HG02970 (cell line): ENCODE results near the gene GAN.
"Not testable (repeated sequence)": the region's sequence is repeated elsewhere in the genome, so short reads cannot be mapped to it uniquely, and the experiment has no call there.

Experiments
- ATAC-seq: cut with Tn5 transposase; IDR thresholded peaks from one replicate; pipeline ENCODE4 v1.9.1; 2021; ENCODE audit warnings: mild to moderate bottlenecking, moderate library complexity, moderate number of reproducible peaks; ENCODE audit not compliant: unreplicated experiment, low FRiP score

Gene GAN

DNA sequence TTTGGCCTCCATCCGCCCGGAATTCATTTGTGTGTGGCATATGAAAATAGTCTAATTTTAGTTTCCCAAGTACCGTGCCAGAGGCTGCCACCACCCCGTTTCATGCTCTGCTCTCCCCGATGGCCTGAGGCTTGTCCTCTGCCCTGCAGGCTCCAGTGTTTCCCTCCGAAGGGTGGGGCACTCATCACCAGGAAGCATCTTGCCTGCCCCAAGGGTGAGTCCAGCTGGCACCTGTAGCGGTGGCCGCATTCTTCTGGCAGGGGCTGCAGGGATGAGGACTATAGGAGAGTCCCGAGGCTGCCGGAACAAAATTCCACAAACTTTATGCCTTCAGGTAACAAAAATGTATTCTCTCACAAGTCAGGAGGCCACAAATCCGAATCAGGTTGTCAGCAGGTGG, 106.8 kb downstream of the GAN start:
- no peak for ATAC-seq

DNA sequence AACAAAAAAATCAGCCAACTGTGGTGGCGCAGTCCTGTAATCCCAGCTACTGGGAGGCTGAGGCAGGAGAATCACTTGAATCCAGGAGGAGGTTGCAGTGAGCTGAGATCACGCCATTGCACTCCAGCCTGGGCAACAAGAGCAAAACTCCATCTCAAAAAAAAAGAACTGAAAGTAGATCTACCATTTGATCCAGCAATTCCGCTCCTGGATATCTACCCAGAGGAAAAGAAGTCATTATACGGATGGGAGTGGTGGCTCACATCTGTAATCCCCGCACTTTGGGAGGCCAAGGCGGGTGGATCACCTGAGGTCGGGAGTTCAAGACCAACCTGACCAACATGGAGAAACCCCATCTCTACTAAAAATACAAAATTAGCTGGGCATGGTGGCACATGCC, 107.4 kb downstream of the GAN start:
- not testable (repeated sequence) for ATAC-seq

DNA sequence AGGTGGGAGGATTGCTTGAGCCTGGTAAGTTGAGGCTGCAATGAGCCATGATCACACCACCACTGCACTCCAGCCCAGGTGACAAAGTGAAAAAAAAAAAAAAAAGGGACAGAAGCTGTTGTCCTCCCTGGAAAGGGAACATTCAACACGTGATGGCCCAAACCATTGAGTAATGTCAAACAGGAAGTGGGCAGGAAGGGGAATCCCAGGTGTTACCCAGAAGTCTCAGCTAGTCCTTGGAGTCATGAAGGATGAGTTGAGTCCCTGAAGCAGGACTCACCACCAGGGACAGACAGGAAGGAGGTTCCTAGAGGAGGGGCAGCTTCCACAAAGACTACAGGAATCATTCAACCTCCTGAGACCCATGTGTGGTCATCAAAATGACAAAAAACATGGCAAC, 110.0 kb downstream of the GAN start:
- ATAC-seq = no peak

DNA sequence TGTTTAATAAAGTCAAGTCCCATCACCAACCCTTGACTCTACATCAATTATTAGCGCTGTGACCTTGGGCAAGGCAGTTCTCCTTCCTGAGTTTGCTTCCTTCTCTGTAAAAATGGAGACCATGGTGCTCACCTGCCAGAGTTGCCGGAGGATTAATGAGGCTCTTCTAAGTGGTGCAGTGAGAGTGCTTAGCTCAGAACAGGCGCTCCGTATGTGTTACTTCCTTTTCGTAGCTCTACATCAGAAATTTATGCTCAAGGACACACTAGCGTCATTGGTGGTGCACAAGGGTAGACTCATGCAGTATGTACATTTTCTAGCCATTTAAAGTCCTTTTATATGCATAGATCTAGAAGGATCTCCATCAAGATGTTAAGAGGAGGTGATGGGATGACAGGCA, 112.5 kb downstream of the GAN start:
- ATAC-seq = no peak

DNA sequence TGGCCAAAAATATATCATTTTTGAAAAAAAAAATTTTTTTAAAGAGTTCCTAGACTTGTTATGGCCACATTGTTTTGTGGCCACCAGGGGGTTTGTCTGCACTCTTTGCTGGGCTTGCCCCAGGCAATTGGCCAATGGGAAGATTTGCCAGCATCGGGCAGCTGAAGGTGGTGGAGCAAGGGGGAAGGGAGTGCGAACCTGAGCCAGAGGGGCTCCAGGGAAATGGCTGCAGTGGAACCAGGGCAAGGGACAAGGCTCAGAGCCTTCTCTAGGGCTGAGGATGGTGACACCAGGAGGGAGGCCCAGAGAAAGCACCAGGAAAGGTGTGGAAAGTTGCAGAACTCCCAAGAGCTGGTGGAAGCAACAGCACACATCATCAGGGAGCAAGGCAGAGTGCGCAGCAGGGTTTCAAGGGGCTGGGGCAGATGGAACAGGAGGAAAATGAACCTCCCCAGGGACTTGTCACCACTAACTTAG, 114.3 kb downstream of the GAN start:
- no peak for ATAC-seq

DNA sequence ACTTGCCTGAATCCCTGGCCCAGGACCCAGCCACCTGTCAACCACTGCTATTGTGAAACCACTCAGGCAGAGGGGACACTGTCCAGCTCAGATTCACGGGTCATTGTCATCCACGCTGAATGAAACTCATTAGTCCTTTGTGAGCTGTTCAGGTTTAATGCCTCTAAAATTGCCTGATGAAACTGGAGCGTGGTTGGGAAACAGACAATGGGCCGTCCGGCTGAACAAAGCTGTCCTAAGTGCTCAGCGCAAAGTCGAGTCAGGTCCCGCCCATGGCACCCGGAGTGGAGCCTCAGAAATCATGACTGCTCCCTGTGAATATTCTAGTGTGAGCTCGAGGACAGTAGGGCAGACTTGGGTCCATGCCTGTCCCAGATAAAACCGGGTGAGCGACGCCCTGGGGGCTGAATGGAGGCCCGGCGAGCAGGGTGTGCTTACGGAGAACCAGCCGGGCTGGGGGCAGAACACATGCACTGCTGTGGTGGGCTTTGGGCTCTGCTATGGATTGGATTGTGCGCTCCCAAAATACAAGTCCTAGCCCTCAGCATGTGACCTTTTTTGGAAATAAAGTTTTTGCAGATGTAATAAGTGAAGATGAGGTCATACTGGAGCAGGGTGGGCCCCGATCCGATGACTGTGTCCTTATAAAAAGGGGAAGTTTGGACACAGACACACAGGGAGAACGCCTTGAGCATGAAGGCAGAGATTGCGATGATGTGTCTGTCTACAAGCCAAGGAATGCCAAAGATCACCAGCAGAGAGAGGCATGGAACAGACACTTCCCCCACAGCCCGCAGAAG, 117.0 kb downstream of the GAN start:
- ATAC-seq = no peak

DNA sequence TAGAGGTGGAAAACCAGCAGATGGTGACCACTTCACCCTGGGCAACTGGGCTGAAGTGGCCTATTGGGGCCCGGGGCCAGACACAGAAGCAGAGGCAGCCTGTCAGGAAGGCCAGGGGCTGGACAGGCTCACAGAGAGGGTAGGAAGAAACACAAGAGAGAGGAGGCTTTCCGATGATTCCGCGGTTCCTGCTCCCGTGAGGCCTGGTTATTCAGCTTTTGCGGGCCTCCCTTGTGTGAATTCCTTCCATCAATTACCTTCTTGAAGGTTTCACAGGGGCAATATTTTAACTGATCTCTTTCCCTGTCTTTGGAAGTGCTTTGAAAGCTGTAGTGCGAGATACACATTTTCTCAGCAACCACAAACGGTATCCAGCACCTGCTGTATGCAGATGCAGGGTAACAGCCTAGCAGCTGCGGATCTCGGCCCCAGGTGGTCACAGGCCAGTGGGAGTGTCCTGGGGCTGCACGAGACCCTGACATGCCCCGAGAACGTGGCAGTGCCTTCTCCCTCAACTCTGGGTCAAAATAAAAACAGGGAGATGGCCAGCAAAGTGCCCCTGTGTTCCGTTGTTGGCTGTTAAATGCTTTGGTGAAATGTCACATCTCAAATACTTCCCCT, 118.3 kb downstream of the GAN start:
- no peak for ATAC-seq

DNA sequence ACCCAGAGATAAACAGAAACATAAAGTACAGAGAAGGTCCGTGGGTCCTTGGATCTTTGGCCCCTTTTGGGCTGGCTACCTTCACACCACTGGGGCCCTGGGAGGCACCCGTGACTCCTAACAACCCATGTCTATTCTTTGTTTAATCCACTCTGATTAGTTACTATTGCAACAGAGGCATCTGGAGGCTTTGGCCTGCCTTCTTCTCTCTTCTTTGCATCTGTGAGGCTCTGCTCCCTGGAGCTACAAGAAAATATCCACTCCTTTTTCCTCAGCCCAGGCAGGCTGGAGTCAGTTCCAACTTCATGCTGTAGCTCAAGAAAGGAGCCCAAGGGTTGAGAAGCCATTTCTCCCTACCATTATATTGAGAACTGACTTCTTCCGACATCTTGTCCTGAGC, 120.3 kb downstream of the GAN start:
- no peak for ATAC-seq

DNA sequence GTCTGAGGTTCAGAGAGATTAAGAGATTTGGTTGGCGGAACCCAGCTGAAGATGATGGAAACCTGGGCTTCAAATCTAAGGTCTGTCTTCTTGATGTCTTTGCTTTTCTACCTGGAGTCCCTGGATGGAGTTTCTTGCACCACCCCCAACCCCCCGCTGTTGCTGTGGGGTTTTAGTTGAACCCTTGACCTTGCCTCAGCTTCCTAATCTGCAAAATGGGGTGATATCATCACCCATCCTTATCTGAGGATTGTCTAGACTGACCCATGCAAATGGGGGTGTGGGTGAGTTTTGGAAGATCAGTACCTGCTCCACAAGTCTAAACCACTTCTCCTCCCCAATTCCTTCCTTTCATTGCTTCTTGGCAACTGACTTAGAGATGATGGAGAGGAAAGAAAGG, 120.8 kb downstream of the GAN start:
- ATAC-seq = no peak

DNA sequence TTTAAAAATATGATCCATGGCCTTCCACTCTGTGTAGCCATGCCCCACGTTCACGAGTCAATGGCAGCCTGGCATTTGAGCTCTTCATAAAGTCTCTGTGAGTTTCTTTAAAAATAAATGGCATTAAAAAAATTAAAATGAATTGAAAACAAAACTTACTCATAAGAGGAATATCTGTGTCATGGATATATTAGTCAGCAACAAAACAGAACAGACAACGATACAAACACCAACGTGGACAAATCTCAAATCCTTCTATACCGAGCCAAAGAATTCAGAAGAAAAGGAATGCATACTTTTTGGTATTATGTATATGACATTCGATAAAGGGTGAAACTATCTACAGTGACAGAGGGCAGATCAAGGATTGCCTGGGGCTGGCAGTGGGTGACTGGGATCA, 121.6 kb downstream of the GAN start:
- no peak for ATAC-seq

DNA sequence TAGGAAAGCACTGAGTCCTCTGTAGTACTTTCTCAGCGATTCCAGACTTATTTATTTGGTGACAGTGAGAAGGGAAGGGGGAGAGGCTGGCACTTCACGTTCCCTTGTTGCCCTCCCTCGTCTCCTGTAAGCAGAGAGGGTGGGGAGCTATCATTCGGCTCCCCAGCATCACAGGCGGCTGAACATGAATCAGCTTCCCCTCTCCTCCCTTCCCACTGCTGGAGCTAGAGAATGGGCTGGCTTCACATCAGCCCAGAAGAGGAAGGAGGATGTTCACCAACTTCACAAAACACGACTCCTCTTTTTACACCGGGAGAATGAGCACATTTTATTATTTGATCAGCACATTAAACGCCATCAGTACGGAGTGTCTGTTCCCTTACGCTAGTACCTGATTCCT, 123.1 kb downstream of the GAN start:
- ATAC-seq = no peak
